ENCODE data around the gene PBX1. TPM values are rescaled to one million over a fixed set of nuclear protein-coding genes. Genes with fewer than 3 reads are reported as not detected.

Gene PBX1
- total RNA-seq, 1 donor from 2014 or later = 29.7 TPM

DNA sequence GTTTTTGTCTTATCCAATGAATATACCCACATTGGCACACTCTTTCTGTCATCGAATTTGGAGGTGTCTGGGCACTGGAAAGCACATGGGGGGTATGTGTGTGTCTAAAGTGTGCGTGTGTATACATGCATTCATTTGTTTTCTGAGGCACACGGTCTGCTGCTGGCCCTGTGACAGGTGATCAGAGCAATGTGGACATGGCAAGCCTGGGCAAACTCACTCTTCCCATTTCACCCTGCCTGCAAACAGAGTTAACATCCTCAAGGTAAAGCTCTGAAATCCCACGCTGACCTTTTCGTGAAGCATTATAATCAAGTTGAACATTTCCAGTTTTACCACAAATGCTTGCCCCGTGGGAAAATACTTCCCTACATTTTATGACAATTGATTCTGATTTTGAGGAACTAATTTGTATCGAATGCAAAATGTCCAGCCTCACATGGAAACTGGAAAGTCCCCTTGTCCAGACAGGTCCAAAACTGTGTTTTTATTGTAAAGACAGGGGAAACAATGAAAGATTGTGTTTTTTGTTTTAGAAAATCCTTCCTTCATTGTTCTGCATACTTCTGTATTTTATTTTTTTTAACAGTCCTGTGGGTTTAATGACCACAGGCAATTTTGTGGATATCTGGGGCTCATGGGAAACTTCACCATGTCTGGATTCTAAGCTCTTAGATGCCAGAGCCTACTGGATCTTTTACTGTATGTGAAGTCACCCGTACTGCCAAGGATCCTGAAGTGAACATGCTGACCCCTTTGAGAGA, 160.9 kb downstream of the PBX1 start:
- H3K4me1 Mint-ChIP-seq (ENCODE audit: unreplicated experiment) = peaks cover 61% of the 10 kb centered on the region
- H3K4me3 Mint-ChIP-seq (ENCODE audit: unreplicated experiment) = no peak overlapping the region
- H3K36me3 Mint-ChIP-seq (ENCODE audit: unreplicated experiment) = no peaks in the 10 kb centered on the region
- H3K27me3 Mint-ChIP-seq (ENCODE audit: unreplicated experiment) = no peaks in the 10 kb centered on the region
- H3K27ac Mint-ChIP-seq (ENCODE audit: unreplicated experiment) = peak overlapping the region; percentile 74
- DNase-seq (ENCODE audit: extremely low spot score, unreplicated experiment) = no peak
- TF ChIP-seq, protein P1, sequence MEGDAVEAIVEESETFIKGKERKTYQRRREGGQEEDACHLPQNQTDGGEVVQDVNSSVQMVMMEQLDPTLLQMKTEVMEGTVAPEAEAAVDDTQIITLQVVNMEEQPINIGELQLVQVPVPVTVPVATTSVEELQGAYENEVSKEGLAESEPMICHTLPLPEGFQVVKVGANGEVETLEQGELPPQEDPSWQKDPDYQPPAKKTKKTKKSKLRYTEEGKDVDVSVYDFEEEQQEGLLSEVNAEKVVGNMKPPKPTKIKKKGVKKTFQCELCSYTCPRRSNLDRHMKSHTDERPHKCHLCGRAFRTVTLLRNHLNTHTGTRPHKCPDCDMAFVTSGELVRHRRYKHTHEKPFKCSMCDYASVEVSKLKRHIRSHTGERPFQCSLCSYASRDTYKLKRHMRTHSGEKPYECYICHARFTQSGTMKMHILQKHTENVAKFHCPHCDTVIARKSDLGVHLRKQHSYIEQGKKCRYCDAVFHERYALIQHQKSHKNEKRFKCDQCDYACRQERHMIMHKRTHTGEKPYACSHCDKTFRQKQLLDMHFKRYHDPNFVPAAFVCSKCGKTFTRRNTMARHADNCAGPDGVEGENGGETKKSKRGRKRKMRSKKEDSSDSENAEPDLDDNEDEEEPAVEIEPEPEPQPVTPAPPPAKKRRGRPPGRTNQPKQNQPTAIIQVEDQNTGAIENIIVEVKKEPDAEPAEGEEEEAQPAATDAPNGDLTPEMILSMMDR (IDR thresholded peaks at IDR 0.05) = no peak
- H3K9me3 Mint-ChIP-seq (ENCODE audit: unreplicated experiment) = no peaks in the 10 kb centered on the region

GRCh38 chr1:164720440-164721227, 161.7 kb downstream of the PBX1 start:
- H3K27me3 Mint-ChIP-seq (ENCODE audit: unreplicated experiment) = no peaks in the 10 kb centered on the region
- no peaks in the 10 kb centered on the region for H3K9me3 Mint-ChIP-seq (ENCODE audit: unreplicated experiment)
- peak overlapping the region; percentile 46 for H3K4me3 Mint-ChIP-seq (ENCODE audit: unreplicated experiment)
- peak overlapping the region; percentile 74 for H3K27ac Mint-ChIP-seq (ENCODE audit: unreplicated experiment)
- no peak for DNase-seq (ENCODE audit: extremely low spot score, unreplicated experiment)
- H3K4me1 Mint-ChIP-seq (ENCODE audit: unreplicated experiment) = peaks cover 59% of the 10 kb centered on the region
- H3K36me3 Mint-ChIP-seq (ENCODE audit: unreplicated experiment) = no peaks in the 10 kb centered on the region
- TF ChIP-seq, protein P1 (IDR thresholded peaks at IDR 0.05) = no peak

GRCh38 chr1:164721228-164721496, 162.2 kb downstream of the PBX1 start:
- no peak for DNase-seq (ENCODE audit: extremely low spot score, unreplicated experiment)
- TF ChIP-seq, protein P1 (IDR thresholded peaks at IDR 0.05) = no peak
- H3K4me1 Mint-ChIP-seq (ENCODE audit: unreplicated experiment) = peaks cover 53% of the 10 kb centered on the region
- H3K27ac Mint-ChIP-seq (ENCODE audit: unreplicated experiment) = peak overlapping the region; percentile 74
- no peaks in the 10 kb centered on the region for H3K36me3 Mint-ChIP-seq (ENCODE audit: unreplicated experiment)
- no peaks in the 10 kb centered on the region for H3K27me3 Mint-ChIP-seq (ENCODE audit: unreplicated experiment)
- no peaks in the 10 kb centered on the region for H3K9me3 Mint-ChIP-seq (ENCODE audit: unreplicated experiment)
- peak overlapping the region; percentile 46 for H3K4me3 Mint-ChIP-seq (ENCODE audit: unreplicated experiment)

DNA sequence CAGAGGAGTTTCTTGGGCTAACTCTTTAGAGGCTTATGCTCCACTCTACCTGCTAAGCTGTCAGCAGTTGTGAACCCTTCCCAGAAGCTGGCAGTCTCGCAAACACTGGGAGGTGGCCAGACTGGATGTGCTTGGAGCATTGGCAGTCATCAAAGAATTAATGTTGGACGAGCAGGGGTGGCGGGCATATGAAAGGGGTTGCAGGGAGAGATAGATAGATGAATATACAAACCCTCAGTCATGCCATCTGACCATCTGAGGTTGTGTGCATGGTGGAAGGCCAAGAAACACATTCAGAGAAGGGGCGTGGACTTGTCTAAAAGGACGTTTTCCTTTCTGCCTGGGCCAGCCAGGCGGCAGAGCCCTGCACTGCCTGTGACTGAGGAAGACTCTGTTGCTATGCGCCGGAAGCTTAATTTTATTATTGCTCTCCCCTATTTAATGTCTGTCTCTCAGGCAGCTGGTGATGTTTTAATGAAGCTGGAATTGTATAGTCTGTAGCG, 164.4 kb downstream of the PBX1 start:
- Mint-ChIP-seq H3K27ac (ENCODE audit: unreplicated experiment) (no peak overlapping the region), H3K4me1 (ENCODE audit: unreplicated experiment) (peaks cover 49% of the 10 kb centered on the region), H3K36me3 (ENCODE audit: unreplicated experiment) (no peaks in the 10 kb centered on the region), H3K4me3 (ENCODE audit: unreplicated experiment) (no peak overlapping the region), H3K27me3 (ENCODE audit: unreplicated experiment) (no peaks in the 10 kb centered on the region), H3K9me3 (ENCODE audit: unreplicated experiment) (no peaks in the 10 kb centered on the region)
- TF ChIP-seq, protein P1 (IDR thresholded peaks at IDR 0.05) = no peak
- no peak for DNase-seq (ENCODE audit: extremely low spot score, unreplicated experiment)

GRCh38 chr1:164725401-164725800, 166.4 kb downstream of the PBX1 start:
- Mint-ChIP-seq H3K27ac (ENCODE audit: unreplicated experiment) (no peak overlapping the region), H3K27me3 (ENCODE audit: unreplicated experiment) (no peaks in the 10 kb centered on the region), H3K36me3 (ENCODE audit: unreplicated experiment) (no peaks in the 10 kb centered on the region), H3K9me3 (ENCODE audit: unreplicated experiment) (no peaks in the 10 kb centered on the region), H3K4me3 (ENCODE audit: unreplicated experiment) (no peak overlapping the region), H3K4me1 (ENCODE audit: unreplicated experiment) (peaks cover 37% of the 10 kb centered on the region)
- no peak for DNase-seq (ENCODE audit: extremely low spot score, unreplicated experiment)
- TF ChIP-seq, protein P1 (IDR thresholded peaks at IDR 0.05) = no peak

Measured in osteocyte (in vitro differentiated cells).